GM23338 (cell line): ENCODE results near the gene S100A3. TPM values are rescaled to one million over a fixed set of nuclear protein-coding genes. Genes with fewer than 3 reads are reported as not detected.

ENCODE experiments used
- ATAC-seq: fragments of 200-7000 bp; cut with Tn5 transposase; 3 replicates; pipeline ENCODE4 v1.9.1; 2020
- DNase-seq: peaks from one replicate; pipeline ENCODE4 v3.0.0-alpha.2; 2015; ENCODE audit warnings: low spot score
- H2AFZ ChIP-seq: fragments of 200-600 bp; sonication (generic); 2 replicates; pipeline ENCODE4 v1.8.0; 2016; ENCODE audit warnings: antibody characterized with exemption, mild to moderate bottlenecking, moderate library complexity
- H3F3A ChIP-seq: fragments of 200-600 bp; sonication (generic); replicated peaks from 2 replicates; pipeline ENCODE4 v1.8.0; 2017; ENCODE audit warnings: antibody characterized with exemption, mixed run types, low read depth
- H3K27ac ChIP-seq: fragments of 200-600 bp; sonication (generic); 2 replicates; pipeline ENCODE4 v1.6.1; 2016; ENCODE audit warnings: low read depth
- H3K27me3 ChIP-seq: fragments of 200-600 bp; sonication (generic); 2 replicates; pipeline ENCODE4 v1.8.0; 2016; ENCODE audit warnings: mild to moderate bottlenecking, mixed run types, moderate library complexity; ENCODE audit not compliant: insufficient read depth
- H3K36me3 ChIP-seq: fragments of 200-600 bp; sonication (generic); 2 replicates; pipeline ENCODE4 v1.8.0; 2016; ENCODE audit warnings: mild to moderate bottlenecking; ENCODE audit not compliant: insufficient read depth
- H3K4me1 ChIP-seq: fragments of 200-600 bp; sonication (generic); 2 replicates; pipeline ENCODE4 v1.8.0; 2016; ENCODE audit warnings: mild to moderate bottlenecking, moderate library complexity; ENCODE audit not compliant: insufficient read depth
- H3K4me2 ChIP-seq: fragments of 200-600 bp; sonication (generic); 2 replicates; pipeline ENCODE4 v1.7.1; 2017; ENCODE audit warnings: mixed run types
- H3K4me3 ChIP-seq: fragments of 200-600 bp; sonication (generic); 2 replicates; pipeline ENCODE4 v1.6.1; 2016; ENCODE audit warnings: mixed run types
- H3K79me2 ChIP-seq: fragments of 200-600 bp; sonication (generic); replicated peaks from 2 replicates; pipeline ENCODE4 v1.8.0; 2017; ENCODE audit warnings: mild to moderate bottlenecking; ENCODE audit not compliant: insufficient read depth
- H3K9me2 ChIP-seq: fragments of 200-600 bp; sonication (generic); 2 replicates; pipeline ENCODE4 v1.8.0; 2017; ENCODE audit not compliant: insufficient read depth
- H4K20me1 ChIP-seq: fragments of 200-600 bp; sonication (generic); replicated peaks from 2 replicates; pipeline ENCODE4 v1.8.0; 2017; ENCODE audit warnings: mild to moderate bottlenecking; ENCODE audit not compliant: insufficient read depth
- H3K27ac Mint-ChIP-seq: 2 replicates; pipeline ENCODE4 v1.8.0; 2020; ENCODE audit warnings: inconsistent platforms, mild to moderate bottlenecking, moderate library complexity, mixed read lengths
- H3K27me3 Mint-ChIP-seq: 3 replicates; pipeline ENCODE4 v1.8.0; 2022; ENCODE audit warnings: low read depth, mild to moderate bottlenecking, moderate library complexity, mixed read lengths, inconsistent platforms; ENCODE audit not compliant: insufficient read depth, poor library complexity
- H3K36me3 Mint-ChIP-seq: 3 replicates; pipeline ENCODE4 v1.8.0; 2021; ENCODE audit warnings: low read depth, mild to moderate bottlenecking, inconsistent platforms, moderate library complexity, mixed read lengths
- H3K4me1 Mint-ChIP-seq: 3 replicates; pipeline ENCODE4 v1.8.0; 2020; ENCODE audit warnings: mild to moderate bottlenecking, inconsistent platforms, mixed read lengths
- H3K4me3 Mint-ChIP-seq: 3 replicates; pipeline ENCODE4 v1.8.0; 2021; ENCODE audit warnings: moderate library complexity, mild to moderate bottlenecking, inconsistent platforms, mixed read lengths
- H3K9me3 Mint-ChIP-seq: 3 replicates; pipeline ENCODE4 v1.8.0; 2020; ENCODE audit warnings: moderate library complexity, mild to moderate bottlenecking, inconsistent platforms, mixed read lengths
- CREB1 ChIP-seq: fragments of 250-450 bp; sonication (Bioruptor Pico); IDR thresholded peaks from 2 replicates; pipeline ENCODE4 v1.5.0; 2020; ENCODE audit warnings: low read depth, mild to moderate bottlenecking, moderate library complexity
- CTCF ChIP-seq, 2 experiments: fragments of 200-600 bp in 1 of 2; sonication (generic) in 1 of 2; conservative IDR thresholded peaks; 2 replicates each; pipeline versions ENCODE4 v1.5.1 to v1.6.1; 2016 to 2017; ENCODE audit warnings: antibody characterized with exemption in 2 of 2, low read depth in 2 of 2, mild to moderate bottlenecking in 2 of 2, moderate library complexity in 1 of 2
- EZH2 ChIP-seq: fragments of 200-600 bp; sonication (generic); IDR thresholded peaks from one replicate; pipeline ENCODE4 v1.8.0; 2017; ENCODE audit warnings: antibody characterized with exemption, mild to moderate bottlenecking, low read depth; ENCODE audit not compliant: unreplicated experiment
- POLR2AphosphoS5 ChIP-seq: IDR thresholded peaks from 2 replicates; pipeline ENCODE4 v1.6.1; 2016; ENCODE audit warnings: antibody characterized with exemption, low read depth
- REST ChIP-seq: IDR thresholded peaks from one replicate; pipeline ENCODE4 v1.6.1; 2018; ENCODE audit warnings: antibody characterized with exemption; ENCODE audit not compliant: unreplicated experiment
- ZNF114 ChIP-seq: fragments of 250-450 bp; sonication (Bioruptor Pico); IDR thresholded peaks from 2 replicates; pipeline ENCODE4 v1.5.0; 2020; ENCODE audit warnings: mild to moderate bottlenecking, moderate library complexity
- ZNF331 ChIP-seq: fragments of 250-450 bp; sonication (Bioruptor Pico); IDR thresholded peaks from 2 replicates; pipeline ENCODE4 v1.5.0; 2020; ENCODE audit warnings: low read depth, mild to moderate bottlenecking, moderate library complexity
- polyA plus RNA-seq: library from polyadenylated mRNA; unstranded; fragments of >200 nt; fragmentation: Nextera tagmentation; extraction: Ambion mirVana; gene quantifications from 2 replicates; pipeline ENCODE4 v1.2.1, GENCODE V29; 2016
- total RNA-seq: library from RNA; depleted of rRNA; stranded (reverse); fragments of >200 nt; shearing (Covaris generic); gene quantifications from 2 replicates; pipeline ENCODE4 v1.2.3, GENCODE V29; 2014
- TF ChIP-seq, protein P1 (sequence below): IDR thresholded peaks from 2 replicates; pipeline ENCODE4 v1.6.1; 2016; ENCODE audit warnings: antibody characterized with exemption

Gene S100A3
- total and polyA plus RNA-seq, 2 experiments from 2014 or later, result not detected

GRCh38 chr1:153538315-153538821 lies 10.7 kb downstream of the S100A3 start:
- H3K36me3 ChIP-seq, result no peaks in the 10 kb centered on the region
- H3K79me2 ChIP-seq, result no peaks in the 10 kb centered on the region
- Mint-ChIP-seq H3K27ac (peak overlapping the region; percentile 29; the same call in 1 of the 2 replicates), H3K4me1 (peaks cover 31% of the 10 kb centered on the region), H3K36me3 (no peaks in the 10 kb centered on the region; the same call in 2 of the 3 replicates), H3K27me3 (peaks cover 36% of the 10 kb centered on the region), H3K9me3 (no peaks in the 10 kb centered on the region; the same call in 2 of the 3 replicates), H3K4me3 (no peak overlapping the region)
- H3K27ac ChIP-seq, result peak overlapping the region; percentile 11; the same call in 1 of the 2 replicates
- H3K4me2 ChIP-seq, result peak overlapping the region; percentile 60; the same call in 1 of the 2 replicates
- TF ChIP-seq POLR2AphosphoS5 (peak; percentile 39; the same call in 1 of the 2 replicates), CTCF (conservative IDR thresholded peaks at IDR 0.05; ENCODE audit: low read depth in 2 of 2) (peak; percentile 9 to 22; a peak in 1 of 4 replicates), CREB1 (CRISPR knock-in tag) (no peak), ZNF114 (CRISPR knock-in tag) (no peak), EZH2 (no peak)
- TF ChIP-seq, protein P1, sequence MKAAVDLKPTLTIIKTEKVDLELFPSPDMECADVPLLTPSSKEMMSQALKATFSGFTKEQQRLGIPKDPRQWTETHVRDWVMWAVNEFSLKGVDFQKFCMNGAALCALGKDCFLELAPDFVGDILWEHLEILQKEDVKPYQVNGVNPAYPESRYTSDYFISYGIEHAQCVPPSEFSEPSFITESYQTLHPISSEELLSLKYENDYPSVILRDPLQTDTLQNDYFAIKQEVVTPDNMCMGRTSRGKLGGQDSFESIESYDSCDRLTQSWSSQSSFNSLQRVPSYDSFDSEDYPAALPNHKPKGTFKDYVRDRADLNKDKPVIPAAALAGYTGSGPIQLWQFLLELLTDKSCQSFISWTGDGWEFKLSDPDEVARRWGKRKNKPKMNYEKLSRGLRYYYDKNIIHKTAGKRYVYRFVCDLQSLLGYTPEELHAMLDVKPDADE, result no peak
- DNase-seq (peak; percentile 85), ATAC-seq (peak; percentile 76)
- no peaks in the 10 kb centered on the region for H4K20me1 ChIP-seq
- peaks cover 6% of the 10 kb centered on the region; the same call in 1 of the 2 replicates for H3K9me2 ChIP-seq
- H3K4me3 ChIP-seq, result no peak overlapping the region
- H3K27me3 ChIP-seq, result peaks cover 32% of the 10 kb centered on the region
- peaks cover 29% of the 10 kb centered on the region for H3K4me1 ChIP-seq
- H3F3A ChIP-seq, result peaks cover 6% of the 10 kb centered on the region; the same call in 1 of the 2 replicates
- H2AFZ ChIP-seq, result peak overlapping the region; percentile 76; the same call in 1 of the 2 replicates

GRCh38 chr1:153537376-153537730 lies 11.7 kb downstream of the S100A3 start:
- no peak overlapping the region for H2AFZ ChIP-seq
- ATAC-seq, result no peak
- TF ChIP-seq ZNF114 (CRISPR knock-in tag) (no peak), REST (no peak), ZNF331 (CRISPR knock-in tag) (no peak)

More at GRCh38 chr1:153537376-153537730, 11.7 kb downstream of the S100A3 start:
- Histone ChIP-seq H3K4me3 (no peak overlapping the region), H3K27me3 (peaks cover 32% of the 10 kb centered on the region), H3K9me2 (peaks cover 6% of the 10 kb centered on the region; the same call in 1 of the 2 replicates), H3K36me3 (no peaks in the 10 kb centered on the region), H3K79me2 (no peaks in the 10 kb centered on the region), H3K4me1 (peaks cover 32% of the 10 kb centered on the region), H3F3A (peaks cover 10% of the 10 kb centered on the region; the same call in 1 of the 2 replicates), H4K20me1 (no peaks in the 10 kb centered on the region), H3K27ac (no peak overlapping the region), H3K4me2 (no peak overlapping the region)
- H3K9me3 Mint-ChIP-seq, result no peaks in the 10 kb centered on the region
- no peak overlapping the region for H3K27ac Mint-ChIP-seq
- peaks cover 40% of the 10 kb centered on the region for H3K4me1 Mint-ChIP-seq
- no peak for DNase-seq
- no peak overlapping the region for H3K4me3 Mint-ChIP-seq
- H3K36me3 Mint-ChIP-seq, result no peaks in the 10 kb centered on the region; the same call in 2 of the 3 replicates
- peaks cover 35% of the 10 kb centered on the region for H3K27me3 Mint-ChIP-seq
